Prostate gland (tissue), 2 donors: ENCODE measurements around the gene PMM2.
"Not testable (repeated sequence)": the region's sequence is repeated elsewhere in the genome, so short reads cannot be mapped to it uniquely, and the experiment has no call there.

ENCODE experiments used
- CTCF ChIP-seq, 4 experiments: fragments of 200-600 bp in 2 of 4; fragments of 450-650 bp in 2 of 4; sonication (generic) in 2 of 4; IDR thresholded peaks; 1 replicate in 3 of 4; 2 replicates in 1 of 4; pipeline ENCODE4 v1.5.1; 2016 to 2019; ENCODE audit warnings: antibody characterized with exemption in 4 of 4, mild to moderate bottlenecking in 2 of 4, moderate library complexity in 2 of 4
- POLR2A ChIP-seq: fragments of 450-650 bp; IDR thresholded peaks from one replicate; pipeline ENCODE4 v1.6.1; 2016; ENCODE audit warnings: antibody characterized with exemption, mild to moderate bottlenecking
- POLR2AphosphoS5 ChIP-seq: sonication (generic); formaldehyde crosslinking; IDR thresholded peaks from one replicate; pipeline ENCODE4 v1.6.1; 2017; ENCODE audit warnings: antibody characterized with exemption

- TF ChIP-seq CTCF (IDR thresholded peaks at IDR 0.05); POLR2A; POLR2AphosphoS5: not testable (repeated sequence)
Observed at GRCh38 chr16:8837594-8837993, 40.0 kb downstream of the PMM2 start.
